GM21423 (cell line): ENCODE measurements around the gene DIS3L.
"Not testable (repeated sequence)": the region's sequence is repeated elsewhere in the genome, so short reads cannot be mapped to it uniquely, and the experiment has no call there.

Source experiments
- ATAC-seq: cut with Tn5 transposase; IDR thresholded peaks from one replicate; pipeline ENCODE4 v1.9.1; 2021; ENCODE audit warnings: mild to moderate bottlenecking, moderate library complexity; ENCODE audit not compliant: unreplicated experiment

The DIS3L gene

DNA sequence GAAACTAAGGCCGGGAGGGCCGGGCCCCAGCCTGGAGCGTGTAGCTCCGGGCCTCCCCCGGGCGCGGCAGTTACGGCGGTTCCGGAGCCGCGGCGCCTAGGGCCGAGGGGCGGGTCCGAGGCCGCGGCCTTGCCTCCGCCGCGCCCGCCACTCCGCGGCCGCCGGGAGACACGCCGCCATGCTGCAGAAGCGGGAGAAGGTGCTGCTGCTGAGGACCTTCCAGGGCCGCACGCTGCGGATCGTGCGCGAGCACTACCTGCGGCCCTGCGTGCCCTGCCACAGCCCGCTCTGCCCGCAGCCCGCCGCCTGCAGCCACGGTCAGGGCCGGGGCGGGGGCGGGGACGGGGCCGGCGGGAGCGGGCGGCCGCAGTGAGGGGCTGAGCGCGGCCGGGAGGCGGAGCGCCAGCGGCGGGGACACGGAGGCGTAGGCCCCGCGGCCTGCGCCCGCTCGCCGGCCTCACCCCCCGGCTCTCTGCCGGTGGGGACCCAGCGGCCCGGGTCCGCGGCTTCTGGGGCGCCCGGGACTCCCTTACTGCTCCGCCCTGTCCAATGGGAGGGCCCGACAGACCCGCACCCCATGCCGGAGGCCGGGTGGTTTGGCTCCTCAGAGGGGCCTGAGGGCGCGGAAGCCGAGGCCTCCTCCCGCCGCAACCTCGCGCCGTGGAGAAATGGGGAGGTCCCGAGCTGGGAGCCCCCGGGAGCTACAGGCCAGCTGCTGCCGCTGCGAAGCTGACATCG lies at the start of gene DIS3L:
TSS of gene DIS3L (plus strand) at position 150 of the 738 bp plus-strand sequence. CDS start at position 179, 29 bp downstream.
- ATAC-seq: peak; percentile 61

DNA sequence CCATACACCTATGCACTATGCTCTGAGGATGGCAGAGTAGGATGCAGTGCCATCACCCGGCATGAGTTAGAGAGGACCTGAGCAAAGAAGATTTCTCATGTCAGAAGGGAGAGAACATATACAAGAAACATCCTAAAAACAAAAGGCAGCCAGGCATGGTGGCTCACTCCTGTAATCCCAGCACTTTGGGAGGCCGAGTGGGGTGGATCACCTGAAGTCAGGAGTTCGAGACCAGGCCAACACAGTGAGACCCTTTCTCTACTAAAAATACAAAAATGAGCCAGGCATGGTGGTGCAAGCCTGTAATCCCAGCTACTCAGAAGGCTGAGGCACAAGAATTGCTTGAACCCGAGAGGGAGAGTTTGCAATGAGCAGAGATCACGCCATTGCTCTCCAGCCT lies 47.5 kb upstream of the DIS3L start:
- ATAC-seq: not testable (repeated sequence)

- no peak for ATAC-seq
These were observed 46.4 kb upstream of the DIS3L start for GRCh38 chr15:66246937-66247336.

- no peak for ATAC-seq
These were observed 43.7 kb upstream of the DIS3L start for GRCh38 chr15:66249605-66250174.

DNA sequence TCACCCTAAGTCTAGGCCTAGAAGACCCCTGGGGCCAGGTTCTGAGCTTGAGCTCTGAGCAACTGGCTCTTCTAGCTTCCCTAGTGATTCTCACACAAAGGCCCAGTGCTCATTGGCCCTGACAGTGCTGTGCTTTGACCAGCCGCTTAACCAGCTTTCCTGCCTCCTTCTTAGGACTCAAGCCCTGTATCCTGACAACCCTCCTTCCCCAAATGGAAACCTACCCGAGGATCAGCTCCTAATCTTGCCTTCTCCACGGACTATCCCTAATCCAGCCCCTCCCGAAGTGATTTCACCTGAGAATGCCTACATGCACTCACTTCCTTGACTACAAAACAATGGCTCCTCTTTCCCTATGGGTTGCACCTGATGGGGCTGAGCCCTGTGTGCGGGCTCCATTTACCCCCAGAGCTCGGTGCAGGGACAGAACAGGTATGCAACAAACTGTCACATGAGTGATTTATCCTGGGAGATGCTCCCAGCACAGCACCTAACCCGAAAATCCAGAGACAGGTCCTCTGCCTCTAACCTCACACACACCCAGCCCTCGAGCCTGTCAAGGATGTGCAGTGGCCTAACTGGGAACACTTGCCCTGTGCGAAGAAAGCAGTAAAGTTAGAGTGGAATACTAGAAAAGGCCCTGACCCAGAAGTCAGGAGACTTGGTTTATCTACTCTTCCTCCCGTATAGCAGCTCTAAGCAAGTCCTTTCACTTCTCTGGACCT lies 42.1 kb upstream of the DIS3L start:
- no peak for ATAC-seq

- no peak for ATAC-seq
These were observed 41.3 kb upstream of the DIS3L start for GRCh38 chr15:66251790-66252684.

DNA sequence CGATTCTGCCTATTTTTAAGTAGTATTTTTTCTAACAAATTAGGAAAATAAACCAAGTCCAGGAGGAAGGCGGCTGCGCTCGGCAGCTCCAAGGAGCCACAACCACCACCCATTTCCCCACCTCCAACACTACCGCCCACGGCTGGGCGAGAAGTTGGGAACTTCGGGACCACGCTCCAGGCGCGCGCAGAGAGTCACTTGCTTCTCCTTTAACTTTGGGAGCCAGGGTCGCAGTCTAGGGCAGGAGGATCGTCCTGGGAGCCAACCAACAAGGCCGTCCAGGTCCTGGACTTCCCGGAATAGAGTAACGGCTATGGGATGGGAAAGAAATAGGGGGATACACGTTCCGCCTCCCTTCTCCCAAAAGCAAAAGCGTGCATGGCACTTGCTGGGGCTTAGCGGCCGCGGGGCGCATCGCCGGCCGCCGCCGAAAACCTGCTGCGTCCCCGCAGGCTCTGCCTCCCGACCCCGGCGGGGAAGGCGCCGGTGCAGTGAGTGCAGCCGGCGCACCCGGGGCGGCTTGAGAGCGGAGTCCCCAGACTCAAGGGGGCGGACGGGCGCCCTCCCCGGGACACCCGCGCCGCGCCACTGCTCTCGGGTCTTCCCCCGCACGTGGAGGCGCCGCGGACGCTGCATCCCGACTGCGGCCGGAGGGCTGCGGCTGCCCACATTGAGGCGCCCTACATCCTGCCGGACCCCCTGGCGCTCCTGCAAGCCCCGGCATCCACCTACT lies 40.5 kb upstream of the DIS3L start:
- ATAC-seq: no peak

DNA sequence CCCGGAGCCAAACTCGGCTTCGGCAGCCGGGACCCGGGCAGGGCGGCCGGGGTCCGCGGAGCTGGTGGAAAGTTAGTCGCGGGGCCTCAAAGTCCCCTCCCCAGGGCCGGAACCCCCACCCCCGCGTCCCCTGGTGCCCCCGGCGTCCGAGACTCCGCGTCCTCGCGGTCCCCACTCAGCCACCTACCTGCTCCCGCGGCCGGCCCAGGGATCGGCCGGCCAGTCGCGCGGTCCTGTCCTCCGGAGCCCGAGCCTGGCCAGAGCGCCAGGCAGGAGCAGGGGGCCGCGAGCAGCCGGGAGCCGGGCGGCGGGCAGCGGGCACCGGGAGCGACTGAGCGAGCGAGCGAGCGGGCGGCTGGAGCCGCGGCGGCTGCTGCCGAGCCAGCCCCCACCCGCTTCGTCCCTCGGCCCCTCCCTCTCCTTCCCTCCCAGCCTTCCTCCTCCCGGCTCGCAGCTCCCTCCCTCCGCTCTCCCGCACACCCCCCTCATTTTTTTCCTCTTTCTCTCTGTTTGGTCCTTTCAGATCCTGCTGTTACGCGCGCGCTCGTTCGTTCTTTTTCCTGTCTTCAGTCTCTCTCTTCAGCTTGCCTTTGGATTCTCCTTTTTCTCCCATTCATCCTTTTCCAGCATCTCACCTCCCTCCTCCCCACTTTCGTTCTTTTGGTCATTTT lies 39.8 kb upstream of the DIS3L start, which contains the start of gene MEGF11:
TSS of gene MEGF11 (minus strand) at position 333 of the 671 bp plus-strand sequence. CDS start 125,347 bp downstream, outside the sequence.
- ATAC-seq: no peak

DNA sequence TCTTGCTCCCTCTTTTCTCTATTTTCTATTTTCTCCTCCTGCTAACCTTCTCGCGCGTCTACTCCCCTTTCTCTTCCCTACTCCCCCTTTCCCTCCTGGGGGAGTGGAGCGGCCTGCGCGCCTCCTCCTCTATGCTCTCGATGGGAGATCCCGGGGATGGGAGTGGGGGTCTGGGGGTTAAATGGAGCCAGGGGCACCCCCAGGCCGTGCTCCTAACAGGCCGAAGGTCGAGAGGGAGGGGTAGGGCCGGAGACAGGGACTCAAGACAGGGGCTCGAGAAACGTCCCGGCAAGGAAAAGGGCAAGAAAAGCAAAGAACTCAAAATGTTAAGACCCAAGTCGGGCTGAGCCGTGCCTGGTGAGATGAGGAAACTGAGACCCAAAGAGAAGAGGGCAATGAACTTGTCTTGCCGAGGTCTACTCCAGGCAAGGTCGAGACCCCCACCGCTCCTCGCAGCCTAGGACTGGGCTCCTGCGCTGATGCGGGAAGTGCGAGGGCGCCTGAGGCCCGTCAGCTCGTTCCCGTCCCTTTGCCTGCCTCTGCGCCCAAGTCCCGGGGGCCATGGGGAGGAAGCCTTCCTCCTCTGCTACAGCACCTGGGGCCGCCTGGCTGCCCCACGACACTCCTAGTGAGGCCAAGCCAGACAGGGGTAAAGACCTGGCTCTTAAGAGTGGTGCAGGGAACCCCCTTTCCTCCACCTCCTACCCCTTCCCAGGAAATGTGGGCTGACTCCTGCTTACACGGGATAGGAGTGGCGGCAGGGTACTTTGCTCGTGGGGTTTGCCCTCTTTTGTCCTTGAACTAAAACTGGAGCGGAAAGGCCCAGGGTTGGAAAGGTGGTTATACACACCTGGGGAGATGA lies 39.0 kb upstream of the DIS3L start:
- no peak for ATAC-seq

GRCh38 chr15:66254951-66255676 lies 38.3 kb upstream of the DIS3L start:
- no peak for ATAC-seq

- ATAC-seq: no peak
These were observed 36.7 kb upstream of the DIS3L start for GRCh38 chr15:66256692-66257091.

- ATAC-seq: no peak
These were observed 32.3 kb upstream of the DIS3L start for GRCh38 chr15:66261056-66261455.

DNA sequence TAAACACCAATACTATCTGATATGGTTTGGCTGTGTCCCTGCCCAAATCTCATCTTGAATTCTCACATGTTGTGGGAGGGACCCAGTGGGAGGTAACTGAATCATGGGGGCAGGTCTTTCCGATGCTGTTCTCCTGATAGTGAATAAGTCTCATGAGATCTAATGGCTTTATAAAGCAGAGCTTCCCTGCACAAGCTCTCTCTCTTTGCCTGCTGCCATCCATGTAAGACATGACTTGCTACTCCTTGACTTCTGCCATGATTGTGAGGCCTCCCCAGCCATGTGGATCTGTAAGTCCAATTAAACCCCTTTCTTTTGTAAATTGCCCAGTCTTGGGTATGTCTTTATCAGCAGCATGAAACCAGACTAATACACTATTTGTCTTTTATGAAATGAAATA lies 30.5 kb upstream of the DIS3L start:
- not testable (repeated sequence) for ATAC-seq

GRCh38 chr15:66264859-66265513 lies 28.4 kb upstream of the DIS3L start:
- no peak for ATAC-seq

- ATAC-seq: no peak
These were observed 23.9 kb upstream of the DIS3L start for GRCh38 chr15:66269326-66270090.

- ATAC-seq: no peak
These were observed 22.4 kb upstream of the DIS3L start for GRCh38 chr15:66270932-66271331.

- ATAC-seq: no peak
These were observed 18.0 kb upstream of the DIS3L start for GRCh38 chr15:66275352-66275751.
